GM21723 (cell line): ENCODE measurements around the gene ILF3.

Experiments used
- ATAC-seq: cut with Tn5 transposase; IDR thresholded peaks from one replicate; pipeline ENCODE4 v1.9.1; 2021; ENCODE audit warnings: mild to moderate bottlenecking, moderate library complexity; ENCODE audit not compliant: unreplicated experiment

ILF3 gene

DNA sequence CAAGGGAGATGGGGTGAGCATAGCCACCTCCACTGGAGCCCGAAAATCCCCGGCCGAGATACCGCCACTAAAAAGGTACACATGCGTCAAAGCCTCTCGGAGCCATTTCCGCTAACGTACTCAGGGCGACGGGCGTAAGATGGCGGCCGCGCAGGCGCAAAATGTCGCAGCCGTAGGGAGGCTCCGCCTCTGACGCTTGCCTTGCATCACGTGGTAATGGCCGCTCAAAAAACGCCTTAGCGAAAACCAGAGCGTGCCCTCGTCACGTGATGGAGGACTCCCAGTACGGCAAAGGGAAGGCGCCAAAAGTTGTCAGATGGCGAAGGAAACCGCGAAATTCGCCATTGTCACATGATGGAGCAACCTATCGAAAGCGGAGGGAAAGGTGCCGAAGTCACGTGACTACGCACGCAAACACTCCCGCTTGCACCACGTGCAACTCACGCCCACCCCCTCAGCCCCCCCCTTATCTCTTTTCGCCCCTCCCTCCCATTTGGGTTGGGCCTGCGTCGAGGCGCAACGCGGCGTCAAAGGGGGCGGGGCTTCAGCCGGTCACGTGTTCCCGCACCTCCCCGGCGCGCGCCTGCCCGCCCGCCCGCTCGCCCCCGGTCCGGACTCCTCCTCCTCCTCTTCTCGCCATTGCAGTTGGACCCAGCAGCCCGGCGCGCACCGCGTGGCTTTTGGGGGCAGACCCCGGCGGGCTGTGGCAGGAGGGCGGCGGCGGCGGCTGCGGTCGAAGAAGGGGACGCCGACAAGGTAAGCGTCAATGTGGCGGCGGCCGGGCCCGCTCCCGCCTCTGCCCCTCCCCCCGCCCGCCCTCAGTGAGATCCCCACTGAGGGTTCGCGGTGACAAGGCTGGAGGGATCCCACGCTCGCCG, at the start of gene ILF3:
Gene ILF3 (plus strand): TSS at position 615 of the 878 bp plus-strand sequence. CDS start 16,260 bp downstream, outside the sequence.
- ATAC-seq: peak; percentile 67

GRCh38 chr19:10604460-10604980, 49.6 kb upstream of the ILF3 start:
- no peak for ATAC-seq

GRCh38 chr19:10611907-10612306, 42.2 kb upstream of the ILF3 start:
- ATAC-seq: no peak

DNA sequence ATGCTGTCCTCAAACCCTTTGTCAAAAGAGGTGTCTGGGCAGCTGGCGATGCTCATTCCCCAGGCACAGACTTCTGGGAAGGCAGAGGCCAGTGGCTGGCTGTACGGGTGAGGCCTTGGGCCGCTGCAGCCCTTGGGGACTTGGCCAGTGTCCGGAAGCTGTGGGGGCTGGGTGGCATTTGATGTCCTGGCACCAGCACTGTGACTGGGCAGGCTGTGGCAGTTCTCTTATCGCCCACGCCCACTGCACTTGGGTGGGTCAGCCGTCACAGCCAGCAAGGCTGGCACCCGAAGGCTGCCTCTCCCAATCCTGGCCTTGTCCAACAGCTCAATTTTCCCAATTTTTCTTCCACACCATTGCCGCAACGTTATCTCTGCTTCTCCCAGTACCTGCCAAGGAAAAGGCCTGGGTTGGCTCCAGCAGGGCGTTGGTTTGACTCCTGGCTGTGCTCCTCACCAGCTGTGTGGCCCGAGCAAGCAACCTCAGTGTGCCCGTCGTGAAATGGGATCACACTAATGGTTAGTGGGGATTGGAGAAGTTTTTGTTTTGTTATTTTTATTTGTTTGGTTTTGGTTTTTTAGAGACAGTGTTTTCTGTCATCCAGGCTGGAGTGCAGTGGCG, 41.5 kb upstream of the ILF3 start:
- ATAC-seq: no peak

GRCh38 chr19:10615429-10616023, 38.6 kb upstream of the ILF3 start:
- ATAC-seq: no peak

GRCh38 chr19:10617409-10618121, 36.6 kb upstream of the ILF3 start:
- no peak for ATAC-seq

GRCh38 chr19:10618846-10619245, 35.3 kb upstream of the ILF3 start:
- no peak for ATAC-seq

- ATAC-seq: no peak
Observed at GRCh38 chr19:10620786-10621185, 33.4 kb upstream of the ILF3 start.

DNA sequence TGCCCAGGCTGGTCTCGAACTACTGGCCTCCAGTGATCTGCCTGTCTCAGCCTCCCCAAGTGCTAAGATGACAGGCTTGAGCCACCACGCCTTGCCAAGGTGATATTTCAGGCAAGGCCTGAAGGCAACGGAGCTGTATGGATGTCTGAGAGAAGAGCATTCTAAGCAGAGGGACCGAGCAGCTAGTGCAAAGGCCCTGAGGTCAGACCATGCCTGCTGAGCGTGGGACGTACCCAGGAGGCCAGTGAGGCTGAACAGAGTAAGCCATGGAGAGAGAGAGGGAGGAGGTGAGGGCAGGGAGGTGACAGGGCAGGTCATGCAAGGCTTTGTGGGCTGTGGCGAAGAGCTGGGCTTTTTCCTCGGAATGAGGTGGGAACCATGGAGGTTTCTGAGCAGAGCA, 32.2 kb upstream of the ILF3 start:
- no peak for ATAC-seq

GRCh38 chr19:10624585-10624984, 29.6 kb upstream of the ILF3 start:
- ATAC-seq: no peak

DNA sequence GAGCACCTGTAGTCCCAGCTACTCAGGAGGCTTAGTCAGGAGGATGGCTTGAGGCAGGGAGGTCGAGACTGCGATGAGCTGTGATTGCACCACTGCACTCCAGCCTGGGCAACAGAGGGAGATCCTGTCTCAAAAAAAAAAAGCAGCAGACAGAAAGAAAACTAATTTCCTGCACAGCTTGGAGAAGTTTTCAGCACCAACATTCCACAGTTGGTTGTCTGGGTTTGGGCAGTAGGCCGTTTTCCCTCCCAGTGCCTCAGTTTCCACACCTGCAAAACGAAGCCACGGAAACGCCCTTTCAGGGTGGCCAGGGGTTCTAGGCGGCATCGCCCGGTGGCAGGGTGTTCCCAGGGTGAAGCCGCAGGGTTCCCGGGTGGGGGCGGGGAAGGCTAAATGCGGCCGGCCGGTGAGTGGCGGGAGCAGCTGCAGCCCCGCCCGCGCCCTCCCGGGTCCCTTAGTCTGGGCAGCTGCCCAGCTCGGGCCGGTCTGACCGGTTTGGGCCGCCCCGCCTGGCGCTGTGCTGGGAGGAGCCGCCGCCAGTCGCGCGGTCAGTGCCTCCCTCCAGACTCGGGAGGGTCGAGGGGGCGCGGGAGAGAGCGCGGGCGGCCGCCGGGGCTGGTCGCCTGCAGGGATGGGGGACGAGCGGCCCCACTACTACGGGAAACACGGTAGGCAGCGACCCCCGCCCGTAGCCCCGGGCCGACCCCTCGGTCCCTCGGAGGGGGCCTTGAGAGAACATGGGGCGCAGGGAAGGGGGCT, 29.0 kb upstream of the ILF3 start, which contains the start of gene SLC44A2:
Gene SLC44A2 (plus strand): TSS at position 551 of the 759 bp plus-strand sequence. CDS start 81 bp downstream, at position 632.
- ATAC-seq: no peak

DNA sequence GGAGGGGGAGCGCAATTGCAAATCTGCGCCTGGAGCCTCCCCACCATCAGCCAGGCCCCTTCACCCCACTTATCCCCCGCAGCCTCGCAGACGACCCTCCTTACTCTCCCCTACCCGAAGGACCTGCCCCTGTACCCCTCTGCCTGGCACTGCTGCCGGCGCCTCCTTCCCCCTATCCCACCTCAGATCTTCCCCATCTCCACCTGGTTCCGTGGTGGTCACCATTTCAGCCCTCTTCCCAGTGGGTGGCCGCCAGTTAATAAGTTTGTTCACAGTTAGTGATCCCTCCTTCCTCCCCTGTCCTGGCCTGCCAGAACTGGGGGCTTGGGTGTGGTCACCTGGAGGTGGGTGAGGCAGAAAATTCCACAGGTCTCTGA, 28.4 kb upstream of the ILF3 start:
- ATAC-seq: no peak

GRCh38 chr19:10631874-10632273, 22.3 kb upstream of the ILF3 start:
- ATAC-seq: no peak

DNA sequence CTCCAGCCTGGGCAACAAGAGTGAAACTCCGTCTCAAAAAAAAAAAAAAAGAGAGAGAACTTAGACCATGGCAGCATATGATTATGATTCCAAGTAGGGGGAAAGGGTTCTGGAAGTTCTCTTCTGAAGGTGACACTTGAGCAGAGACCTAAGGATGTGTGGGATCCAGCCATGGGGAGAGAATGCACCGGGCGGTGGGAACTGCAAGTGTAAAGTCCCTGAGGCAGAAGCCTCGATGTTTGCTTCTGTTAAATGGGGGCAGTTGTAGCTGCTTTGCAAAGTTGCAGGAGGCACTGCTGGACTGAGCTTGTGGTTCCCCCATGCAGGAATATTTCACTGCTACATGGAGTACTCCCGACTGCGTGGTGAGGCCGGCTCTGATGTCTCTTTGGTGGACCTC, 19.7 kb upstream of the ILF3 start:
- ATAC-seq: no peak

GRCh38 chr19:10634963-10635362, 19.2 kb upstream of the ILF3 start:
- ATAC-seq: no peak

GRCh38 chr19:10636304-10636972, 17.7 kb upstream of the ILF3 start:
- ATAC-seq: no peak

DNA sequence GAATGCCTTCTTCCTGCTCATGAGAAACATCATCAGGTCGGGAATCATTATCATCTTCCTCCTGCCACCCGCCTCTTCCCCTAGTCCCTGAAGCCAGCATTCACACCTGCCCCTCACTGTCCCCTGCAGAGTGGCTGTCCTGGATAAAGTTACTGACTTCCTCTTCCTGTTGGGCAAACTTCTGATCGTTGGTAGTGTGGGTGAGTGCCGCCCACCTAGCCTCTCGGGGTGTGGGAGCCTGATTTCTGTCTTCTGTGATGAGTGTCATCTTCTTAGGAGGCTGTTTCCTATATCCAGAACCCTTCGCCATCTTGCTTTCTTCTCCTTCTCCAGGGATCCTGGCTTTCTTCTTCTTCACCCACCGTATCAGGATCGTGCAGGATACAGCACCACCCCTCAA, 16.3 kb upstream of the ILF3 start:
- ATAC-seq: no peak

- ATAC-seq: no peak
Observed at GRCh38 chr19:10639836-10640235, 14.3 kb upstream of the ILF3 start.

- ATAC-seq: no peak
Observed at GRCh38 chr19:10640361-10640760, 13.8 kb upstream of the ILF3 start.

GRCh38 chr19:10641248-10641647, 12.9 kb upstream of the ILF3 start:
- ATAC-seq: no peak
